Measurements from ENCODE around the gene OPN3.
A peak's percentile ranks its signal among the peaks of the same experiment; 100 is the strongest.
"Not testable (repeated sequence)": the region's sequence is repeated elsewhere in the genome, so short reads cannot be mapped to it uniquely, and the experiment has no call there.

The OPN3 gene

GRCh38 chr1:241640149-241640866 lies at the start of gene OPN3, which contains the start of gene CHML:
OPN3 (minus strand) TSS chr1:241640369; CDS start chr1:241640254, 115 bp downstream.
CHML (minus strand) TSS chr1:241640369; CDS start chr1:241635766, 4,603 bp downstream.
- peak; percentile 61 for DNase-seq (ENCODE audit: extremely low read depth, low read depth)
- no peak for TF ChIP-seq CTCF (IDR thresholded peaks at IDR 0.05; ENCODE audit: low read depth, low read length)

GRCh38 chr1:241688940-241689368 lies 48.8 kb upstream of the OPN3 start:
- no peak for TF ChIP-seq CTCF (IDR thresholded peaks at IDR 0.05; ENCODE audit: low read depth, low read length)

GRCh38 chr1:241684108-241684507 lies 43.9 kb upstream of the OPN3 start:
- no peak for TF ChIP-seq CTCF (IDR thresholded peaks at IDR 0.05; ENCODE audit: low read depth, low read length)
- DNase-seq (ENCODE audit: extremely low read depth, low read depth), result no peak

More at GRCh38 chr1:241688940-241689368, 48.8 kb upstream of the OPN3 start:
- DNase-seq (ENCODE audit: extremely low read depth, low read depth), result no peak

GRCh38 chr1:241682921-241683320 lies 42.8 kb upstream of the OPN3 start:
- TF ChIP-seq CTCF (IDR thresholded peaks at IDR 0.05; ENCODE audit: low read depth, low read length), result no peak
- no peak for DNase-seq (ENCODE audit: extremely low read depth, low read depth)

GRCh38 chr1:241681861-241682448 lies 41.8 kb upstream of the OPN3 start:
- not testable (repeated sequence) for DNase-seq (ENCODE audit: extremely low read depth, low read depth)

GRCh38 chr1:241679961-241680360 lies 39.8 kb upstream of the OPN3 start:
- TF ChIP-seq CTCF (IDR thresholded peaks at IDR 0.05; ENCODE audit: low read depth, low read length), result no peak
- DNase-seq (ENCODE audit: extremely low read depth, low read depth), result no peak

- no peak for DNase-seq (ENCODE audit: extremely low read depth, low read depth)
- no peak for TF ChIP-seq CTCF (IDR thresholded peaks at IDR 0.05; ENCODE audit: low read depth, low read length)
Observed at GRCh38 chr1:241679404-241679803, 39.2 kb upstream of the OPN3 start.

Data from AG09319 (cell line).